HEK293T (cell line): Measurements from ENCODE around the gene ALDH4A1.

Source experiments
- CTCF ChIA-PET: fragments of 350-600 bp; formaldehyde crosslinking; extraction: SDS; loops from one replicate; lab custom pipeline; 2021; ENCODE audit warnings: antibody characterized with exemption, inconsistent platforms; lab: Yijun Ruan, JAX
- POLR2A ChIA-PET: fragments of 350-600 bp; formaldehyde crosslinking; extraction: SDS; loops from one replicate; lab custom pipeline; 2020; ENCODE audit warnings: antibody characterized with exemption, inconsistent platforms; lab: Yijun Ruan, JAX
- DNase-seq: peaks from one replicate; pipeline ENCODE4 v3.0.0; 2012; ENCODE audit warnings: mixed read lengths; ENCODE audit errors: extremely low spot score
- ARNT ChIP-seq: fragments of 450-650 bp; IDR thresholded peaks from 2 replicates; pipeline ENCODE4 v1.6.1; 2017; ENCODE audit warnings: mild to moderate bottlenecking
- BHLHE40 ChIP-seq: fragments of 450-650 bp; IDR thresholded peaks from 2 replicates; pipeline ENCODE4 v1.6.1; 2016; ENCODE audit warnings: mild to moderate bottlenecking, moderate library complexity, borderline replicate concordance
- CTBP1 ChIP-seq: fragments of 450-650 bp; IDR thresholded peaks from 2 replicates; pipeline ENCODE4 v1.6.1; 2016; ENCODE audit warnings: borderline replicate concordance
- ELF4 ChIP-seq: fragments of 450-650 bp; IDR thresholded peaks from 2 replicates; pipeline ENCODE4 v1.6.1; 2017; ENCODE audit warnings: antibody characterized with exemption
- FOXA1 ChIP-seq: fragments of 450-650 bp; IDR thresholded peaks from 2 replicates; pipeline ENCODE4 v1.6.1; 2016; ENCODE audit warnings: mild to moderate bottlenecking
- FOXK2 ChIP-seq: fragments of 450-650 bp; IDR thresholded peaks from 2 replicates; pipeline ENCODE4 v1.6.1; 2016; ENCODE audit warnings: mild to moderate bottlenecking
- FOXM1 ChIP-seq: fragments of 450-650 bp; IDR thresholded peaks from 2 replicates; pipeline ENCODE4 v1.6.1; 2017; ENCODE audit warnings: mild to moderate bottlenecking, borderline replicate concordance
- HDGF ChIP-seq: fragments of 450-650 bp; IDR thresholded peaks from 2 replicates; pipeline ENCODE4 v1.6.1; 2017; ENCODE audit warnings: antibody characterized with exemption, borderline replicate concordance
- L3MBTL2 ChIP-seq: fragments of 450-650 bp; conservative IDR thresholded peaks from 2 replicates; pipeline ENCODE4 v1.6.1; 2016; ENCODE audit warnings: mild to moderate bottlenecking
- LEF1 ChIP-seq: fragments of 450-650 bp; IDR thresholded peaks from 2 replicates; pipeline ENCODE4 v1.6.1; 2017; ENCODE audit warnings: mild to moderate bottlenecking, borderline replicate concordance
- NFRKB ChIP-seq: fragments of 450-650 bp; IDR thresholded peaks from 2 replicates; pipeline ENCODE4 v1.6.1; 2016; ENCODE audit warnings: mild to moderate bottlenecking, moderate library complexity
- PKNOX1 ChIP-seq: fragments of 450-650 bp; IDR thresholded peaks from 2 replicates; pipeline ENCODE4 v1.6.1; 2016
- SP1 ChIP-seq: fragments of 450-650 bp; IDR thresholded peaks from 2 replicates; pipeline ENCODE4 v1.6.1; 2017
- SUZ12 ChIP-seq: fragments of 450-650 bp; IDR thresholded peaks from 2 replicates; pipeline ENCODE4 v1.6.1; 2016; ENCODE audit warnings: mild to moderate bottlenecking
- TARDBP ChIP-seq: fragments of 450-650 bp; IDR thresholded peaks from 2 replicates; pipeline ENCODE4 v1.6.1; 2016
- ZNF384 ChIP-seq: fragments of 450-650 bp; IDR thresholded peaks from 2 replicates; pipeline ENCODE4 v1.6.1; 2016

ALDH4A1 gene

DNA sequence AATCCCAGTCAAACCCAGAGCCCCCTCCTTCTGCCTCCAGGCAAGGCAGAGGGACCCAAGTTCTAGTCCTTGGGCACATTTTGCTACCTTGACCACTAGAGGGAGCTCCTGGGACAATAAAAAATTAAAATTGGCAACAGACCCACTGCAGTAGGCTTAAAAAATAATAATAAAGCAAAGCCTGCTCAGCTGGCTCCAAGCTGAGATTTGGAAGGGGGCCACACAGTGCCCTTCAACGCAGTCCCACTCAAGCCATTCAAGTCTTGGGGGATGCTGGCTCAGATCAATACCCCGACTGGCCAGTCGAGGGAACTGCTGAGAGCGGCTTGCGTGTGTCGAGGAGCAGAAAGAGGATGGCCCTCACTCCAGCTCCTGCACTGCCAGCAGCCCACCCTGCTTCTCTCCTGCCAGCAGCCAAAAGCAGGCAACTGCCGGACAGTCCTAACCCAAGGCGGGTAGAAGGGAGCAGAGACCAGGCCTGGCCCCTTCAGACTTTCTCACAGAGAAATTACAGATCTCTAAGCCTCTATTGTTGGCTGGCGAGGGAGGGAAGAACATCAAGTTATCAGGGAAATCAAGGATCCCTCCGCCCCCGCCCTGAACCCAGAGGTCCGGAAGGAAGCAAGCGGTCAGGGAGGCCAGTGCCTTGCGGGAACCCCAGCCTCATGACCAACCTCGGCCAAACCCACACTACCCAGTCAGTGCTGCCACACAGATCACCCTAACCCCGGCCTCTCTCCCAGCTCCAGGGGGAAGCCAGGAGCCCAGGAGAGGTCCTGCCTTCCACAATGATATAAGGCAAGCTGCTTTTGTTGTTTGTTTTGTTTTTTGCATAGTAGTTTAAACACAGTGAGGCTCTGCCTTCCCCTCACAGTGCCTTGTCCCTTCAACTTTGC, 4.9 kb upstream of the ALDH4A1 start:
- DNase-seq: peak; percentile 54
- ChIA-PET CTCF (interaction anchor here (0.5 to 1.4 kb wide), 11 partner anchors 12 to 1129 kb away, joined by 3 to 8 read pairs (median 5); no protein-coding TSS in a partner anchor), POLR2A (no interaction called here)
- TF ChIP-seq BHLHE40 (no peak), TARDBP (no peak), L3MBTL2 (no peak), FOXM1 (no peak), FOXK2 (no peak)

GRCh38 chr1:18903291-18903756, 969 bp upstream of the ALDH4A1 start:
- no peak for DNase-seq
- CTCF ChIA-PET: interaction anchor here (1.2 to 1.8 kb wide), 2 partner anchors 10 to 19 kb away, joined by 6 to 13 read pairs; no protein-coding TSS in a partner anchor
- POLR2A ChIA-PET: interaction anchor here (0.8 to 1.3 kb wide), 10 partner anchors 10 to 200 kb away, joined by 3 to 4 read pairs (median 3); no protein-coding TSS in a partner anchor
- TF ChIP-seq CTBP1 (no peak), HDGF (no peak), NFRKB (no peak), LEF1 (no peak)

DNA sequence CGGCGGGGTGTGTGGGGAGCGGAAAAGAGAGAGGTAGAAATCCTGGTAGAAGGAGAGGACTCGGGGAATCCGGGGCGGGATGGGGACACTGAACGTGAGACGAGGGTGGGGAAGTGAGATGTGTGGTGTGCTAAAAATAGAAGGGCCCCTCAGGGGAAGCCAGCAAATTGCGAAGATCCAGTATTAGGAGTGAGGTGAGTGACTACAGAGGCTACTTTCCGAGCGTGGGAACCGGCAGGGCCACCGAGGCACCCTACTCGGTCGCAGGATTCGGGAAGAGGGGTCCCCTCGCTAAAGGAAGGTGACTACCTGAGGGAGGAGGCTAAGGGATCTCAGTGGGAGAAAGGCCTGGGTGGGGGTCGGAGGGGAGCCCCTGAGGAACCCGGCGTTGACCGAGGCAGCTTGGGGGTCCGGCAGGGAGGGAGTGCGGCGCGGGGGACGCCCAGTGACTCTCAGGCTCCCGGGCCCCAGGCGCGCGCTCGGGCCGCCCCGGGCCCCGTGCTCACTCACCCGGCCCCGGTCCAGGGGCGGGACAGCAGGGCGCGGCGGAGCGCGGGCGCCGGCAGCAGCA, 318 bp downstream of the ALDH4A1 start:
- ChIA-PET POLR2A (interaction anchor here (0.6 to 1.3 kb wide), 8 partner anchors 9 to 202 kb away, joined by 3 to 4 read pairs (median 4); no protein-coding TSS in a partner anchor), CTCF (interaction anchor here (1.8 kb wide), 1 partner anchor 11 kb away, joined by 13 read pairs; no protein-coding TSS in a partner anchor)
- TF ChIP-seq NFRKB: no peak
- no peak for TF ChIP-seq ZNF384
- TF ChIP-seq PKNOX1: no peak
- no peak for TF ChIP-seq ELF4
- DNase-seq: peak; percentile 25

GRCh38 chr1:18901147-18901951, 1.0 kb downstream of the ALDH4A1 start:
- DNase-seq: no peak
- POLR2A ChIA-PET: no interaction called here
- CTCF ChIA-PET: interaction anchor here (0.6 to 1.8 kb wide), 4 partner anchors 12 to 227 kb away, joined by 3 to 13 read pairs (median 6); no protein-coding TSS in a partner anchor
- no peak for TF ChIP-seq LEF1
- TF ChIP-seq FOXM1: no peak
- no peak for TF ChIP-seq NFRKB
- no peak for TF ChIP-seq CTBP1
- TF ChIP-seq ZNF384: no peak
- no peak for TF ChIP-seq ELF4
- TF ChIP-seq BHLHE40: no peak
- TF ChIP-seq SP1: no peak
- no peak for TF ChIP-seq PKNOX1
- TF ChIP-seq FOXK2: no peak
- no peak for TF ChIP-seq TARDBP
- TF ChIP-seq FOXA1: no peak
- no peak for TF ChIP-seq HDGF
- no peak for TF ChIP-seq SUZ12

DNA sequence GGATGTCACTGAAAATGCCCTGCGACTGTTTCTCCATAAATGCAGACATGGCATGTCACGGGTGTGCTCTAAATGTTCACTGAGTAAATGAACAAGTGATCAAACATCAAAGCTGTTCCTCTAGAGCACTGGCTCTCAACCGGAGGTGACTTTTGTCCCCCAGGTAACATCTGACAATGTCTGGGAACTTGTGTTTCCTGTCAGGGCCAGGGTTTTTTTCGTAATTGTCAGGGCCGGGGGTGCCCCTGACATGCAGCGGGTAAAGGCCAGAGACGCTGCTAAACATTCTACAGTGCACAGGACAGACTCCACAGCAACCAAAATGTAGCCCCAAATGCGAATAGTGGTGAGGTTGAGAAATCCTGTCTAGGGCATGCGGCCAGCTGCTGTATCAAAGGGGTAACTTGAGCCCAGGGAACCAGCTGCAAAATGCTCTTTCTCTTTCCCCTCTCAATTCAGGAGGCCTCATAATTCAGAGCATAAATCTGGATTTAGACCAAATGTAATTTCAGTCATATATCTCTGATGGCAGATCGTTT, 2.0 kb downstream of the ALDH4A1 start:
- DNase-seq: no peak
- CTCF ChIA-PET: interaction anchor here (0.6 to 1.7 kb wide), 3 partner anchors 13 to 226 kb away, joined by 3 to 6 read pairs (median 5); no protein-coding TSS in a partner anchor
- POLR2A ChIA-PET: no interaction called here
- no peak for TF ChIP-seq SP1
- TF ChIP-seq FOXA1: no peak
- no peak for TF ChIP-seq LEF1
- no peak for TF ChIP-seq ZNF384
- no peak for TF ChIP-seq SUZ12
- TF ChIP-seq HDGF: no peak
- no peak for TF ChIP-seq PKNOX1
- TF ChIP-seq ARNT: no peak
- no peak for TF ChIP-seq FOXM1
- no peak for TF ChIP-seq ELF4
- no peak for TF ChIP-seq TARDBP
- no peak for TF ChIP-seq FOXK2
- no peak for TF ChIP-seq L3MBTL2
- no peak for TF ChIP-seq NFRKB
- TF ChIP-seq BHLHE40: no peak
- no peak for TF ChIP-seq CTBP1
